Peyer's patch (tissue), 4 donors: ENCODE measurements around the gene CALR3.

Experiments used
- CTCF ChIP-seq, 6 experiments: fragments of 450-650 bp in 4 of 6; fragments of 200-600 bp in 2 of 6; sonication (generic) in 1 of 6; IDR thresholded peaks; one replicate each; pipeline ENCODE4 v1.5.1; 2017 to 2019; ENCODE audit warnings: antibody characterized with exemption in 6 of 6, mild to moderate bottlenecking in 3 of 6, moderate library complexity in 1 of 6
- POLR2A ChIP-seq, 2 donors: fragments of 450-650 bp; IDR thresholded peaks; one replicate each; pipeline ENCODE4 v1.5.1; 2017; ENCODE audit warnings: antibody characterized with exemption in 2 of 2, mild to moderate bottlenecking in 2 of 2, moderate library complexity in 2 of 2

GRCh38 chr19:16544473-16545231, 48.7 kb upstream of the CALR3 start:
- no peak for TF ChIP-seq CTCF (IDR thresholded peaks at IDR 0.05)
- TF ChIP-seq POLR2A (IDR thresholded peaks at IDR 0.05), result no peak
